WTC11 (cell line): ENCODE measurements around the gene MPI.
"Not testable (repeated sequence)": the region's sequence is repeated elsewhere in the genome, so short reads cannot be mapped to it uniquely, and the experiment has no call there.

ENCODE experiments used
- ATF1 ChIP-seq: sonication (generic); formaldehyde crosslinking; IDR thresholded peaks from 2 replicates; pipeline ENCODE4 v1.8.1; 2023; ENCODE audit warnings: mild to moderate bottlenecking, moderate library complexity, missing genetic modification reagents
- CREB1 ChIP-seq: sonication (generic); formaldehyde crosslinking; IDR thresholded peaks from 2 replicates; pipeline ENCODE4 v1.8.0; 2023; ENCODE audit warnings: mild to moderate bottlenecking, missing genetic modification reagents
- CTCF ChIP-seq: fragments of 200-600 bp; IDR thresholded peaks from 2 replicates; pipeline ENCODE4 v1.8.0; 2022; ENCODE audit warnings: antibody characterized with exemption
- ELF4 ChIP-seq: sonication (generic); formaldehyde crosslinking; IDR thresholded peaks from 2 replicates; pipeline ENCODE4 v1.8.1; 2022; ENCODE audit warnings: low read depth, mild to moderate bottlenecking, moderate library complexity, missing genetic modification reagents
- ESRRA ChIP-seq: sonication (generic); formaldehyde crosslinking; IDR thresholded peaks from 2 replicates; pipeline ENCODE4 v1.8.1; 2022; ENCODE audit warnings: mild to moderate bottlenecking, missing genetic modification reagents, borderline replicate concordance
- GABPB1 ChIP-seq: sonication (generic); formaldehyde crosslinking; IDR thresholded peaks from 2 replicates; pipeline ENCODE4 v1.8.1; 2023; ENCODE audit warnings: mild to moderate bottlenecking, missing genetic modification reagents
- HMGA2 ChIP-seq: fragments of 250-450 bp; sonication (Bioruptor Pico); IDR thresholded peaks from 2 replicates; pipeline ENCODE4 v1.4.0; 2021; ENCODE audit warnings: mild to moderate bottlenecking, moderate library complexity
- TCF7 ChIP-seq: sonication (generic); formaldehyde crosslinking; IDR thresholded peaks from 2 replicates; pipeline ENCODE4 v1.8.0; 2022; ENCODE audit warnings: mild to moderate bottlenecking, low read depth, missing genetic modification reagents, moderate library complexity
- ZNF232 ChIP-seq: sonication (generic); formaldehyde crosslinking; IDR thresholded peaks from 2 replicates; pipeline ENCODE4 v1.8.0; 2022; ENCODE audit warnings: mild to moderate bottlenecking, missing genetic modification reagents
- TF ChIP-seq, protein P1 (sequence below): sonication (generic); formaldehyde crosslinking; conservative IDR thresholded peaks from 2 replicates; pipeline ENCODE4 v1.8.1; 2022; ENCODE audit warnings: mild to moderate bottlenecking, missing genetic modification reagents
- TF ChIP-seq, protein P2 (sequence below): sonication (generic); formaldehyde crosslinking; IDR thresholded peaks from 2 replicates; pipeline ENCODE4 v1.8.0; 2022; ENCODE audit warnings: mild to moderate bottlenecking, missing genetic modification reagents
- TF ChIP-seq, protein P3 (sequence below): sonication (generic); formaldehyde crosslinking; IDR thresholded peaks from 2 replicates; pipeline ENCODE4 v1.8.0; 2022; ENCODE audit warnings: mild to moderate bottlenecking, missing genetic modification reagents
- TF ChIP-seq, protein P4 (sequence below): sonication (generic); formaldehyde crosslinking; IDR thresholded peaks from 2 replicates; pipeline ENCODE4 v1.8.1; 2023; ENCODE audit warnings: mild to moderate bottlenecking, missing genetic modification reagents, moderate library complexity

GRCh38 chr15:74887537-74888193 is 2.2 kb upstream of the MPI start:
- not testable (repeated sequence) for TF ChIP-seq ZNF232 (CRISPR knock-in tag); CREB1 (CRISPR knock-in tag); TCF7 (CRISPR knock-in tag); CTCF; ESRRA (CRISPR knock-in tag); HMGA2 (CRISPR knock-in tag); GABPB1 (CRISPR knock-in tag); ELF4; ATF1
- TF ChIP-seq, protein P1, sequence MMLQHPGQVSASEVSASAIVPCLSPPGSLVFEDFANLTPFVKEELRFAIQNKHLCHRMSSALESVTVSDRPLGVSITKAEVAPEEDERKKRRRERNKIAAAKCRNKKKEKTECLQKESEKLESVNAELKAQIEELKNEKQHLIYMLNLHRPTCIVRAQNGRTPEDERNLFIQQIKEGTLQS (CRISPR knock-in tag): not testable (repeated sequence)
- TF ChIP-seq, protein P2, sequence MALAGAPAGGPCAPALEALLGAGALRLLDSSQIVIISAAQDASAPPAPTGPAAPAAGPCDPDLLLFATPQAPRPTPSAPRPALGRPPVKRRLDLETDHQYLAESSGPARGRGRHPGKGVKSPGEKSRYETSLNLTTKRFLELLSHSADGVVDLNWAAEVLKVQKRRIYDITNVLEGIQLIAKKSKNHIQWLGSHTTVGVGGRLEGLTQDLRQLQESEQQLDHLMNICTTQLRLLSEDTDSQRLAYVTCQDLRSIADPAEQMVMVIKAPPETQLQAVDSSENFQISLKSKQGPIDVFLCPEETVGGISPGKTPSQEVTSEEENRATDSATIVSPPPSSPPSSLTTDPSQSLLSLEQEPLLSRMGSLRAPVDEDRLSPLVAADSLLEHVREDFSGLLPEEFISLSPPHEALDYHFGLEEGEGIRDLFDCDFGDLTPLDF (CRISPR knock-in tag): not testable (repeated sequence)
- TF ChIP-seq, protein P3, sequence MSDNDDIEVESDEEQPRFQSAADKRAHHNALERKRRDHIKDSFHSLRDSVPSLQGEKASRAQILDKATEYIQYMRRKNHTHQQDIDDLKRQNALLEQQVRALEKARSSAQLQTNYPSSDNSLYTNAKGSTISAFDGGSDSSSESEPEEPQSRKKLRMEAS: not testable (repeated sequence)
- TF ChIP-seq, protein P4, sequence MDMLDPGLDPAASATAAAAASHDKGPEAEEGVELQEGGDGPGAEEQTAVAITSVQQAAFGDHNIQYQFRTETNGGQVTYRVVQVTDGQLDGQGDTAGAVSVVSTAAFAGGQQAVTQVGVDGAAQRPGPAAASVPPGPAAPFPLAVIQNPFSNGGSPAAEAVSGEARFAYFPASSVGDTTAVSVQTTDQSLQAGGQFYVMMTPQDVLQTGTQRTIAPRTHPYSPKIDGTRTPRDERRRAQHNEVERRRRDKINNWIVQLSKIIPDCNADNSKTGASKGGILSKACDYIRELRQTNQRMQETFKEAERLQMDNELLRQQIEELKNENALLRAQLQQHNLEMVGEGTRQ (CRISPR knock-in tag): not testable (repeated sequence)
